Measurements from ENCODE around the gene KLK12.
"Not testable (repeated sequence)": the region's sequence is repeated elsewhere in the genome, so short reads cannot be mapped to it uniquely, and the experiment has no call there.

Gene KLK12

GRCh38 chr19:51015691-51016267 is 19.0 kb downstream of the KLK12 start:
- DNase-seq (ENCODE audit: low spot score), result no peak

GRCh38 chr19:51014242-51014641 is 20.6 kb downstream of the KLK12 start:
- DNase-seq (ENCODE audit: low spot score), result no peak

- DNase-seq (ENCODE audit: low spot score), result no peak
Observed at GRCh38 chr19:51012661-51013190, 22.1 kb downstream of the KLK12 start.

- DNase-seq (ENCODE audit: low spot score), result no peak
Observed at GRCh38 chr19:51010066-51010795, 24.6 kb downstream of the KLK12 start.

GRCh38 chr19:51009061-51009891 is 25.5 kb downstream of the KLK12 start:
- no peak for DNase-seq (ENCODE audit: low spot score)

- no peak for DNase-seq (ENCODE audit: low spot score)
Observed at GRCh38 chr19:51007488-51007887, 27.3 kb downstream of the KLK12 start.

GRCh38 chr19:51006406-51006805 is 28.4 kb downstream of the KLK12 start:
- no peak for DNase-seq (ENCODE audit: low spot score)

GRCh38 chr19:51005248-51005647 is 29.6 kb downstream of the KLK12 start:
- DNase-seq (ENCODE audit: low spot score), result no peak

- DNase-seq (ENCODE audit: low spot score), result no peak
Observed at GRCh38 chr19:51003316-51003715, 31.5 kb downstream of the KLK12 start.

GRCh38 chr19:51002542-51003311 is 32.1 kb downstream of the KLK12 start:
- peak; percentile 89 for DNase-seq (ENCODE audit: low spot score)

- no peak for DNase-seq (ENCODE audit: low spot score)
Observed at GRCh38 chr19:51002089-51002532, 32.7 kb downstream of the KLK12 start.

- no peak for DNase-seq (ENCODE audit: low spot score)
Observed at GRCh38 chr19:51001515-51001914, 33.3 kb downstream of the KLK12 start, which contains the start of gene KLK8. Gene KLK8, minus strand, starts transcription at chr19:51001604. Its CDS starts 437 bp downstream, at chr19:51001167.

GRCh38 chr19:51000981-51001380 is 33.8 kb downstream of the KLK12 start:
- DNase-seq (ENCODE audit: low spot score), result peak; percentile 72

- no peak for DNase-seq (ENCODE audit: low spot score)
Observed at GRCh38 chr19:51000426-51000825, 34.4 kb downstream of the KLK12 start.

GRCh38 chr19:50998686-50999085 is 36.1 kb downstream of the KLK12 start:
- no peak for DNase-seq (ENCODE audit: low spot score)

GRCh38 chr19:50998061-50998460 is 36.7 kb downstream of the KLK12 start:
- DNase-seq (ENCODE audit: low spot score), result no peak

- peak; percentile 39 for DNase-seq (ENCODE audit: low spot score)
Observed at GRCh38 chr19:50994129-50994528, 40.7 kb downstream of the KLK12 start.

GRCh38 chr19:50992666-50993035 is 42.2 kb downstream of the KLK12 start:
- no peak for DNase-seq (ENCODE audit: low spot score)

- not testable (repeated sequence) for DNase-seq (ENCODE audit: low spot score)
Observed at GRCh38 chr19:50984416-50984815, 50.4 kb downstream of the KLK12 start.

- peak; percentile 51 for DNase-seq (ENCODE audit: low spot score)
Observed at GRCh38 chr19:50983625-50984292, 51.0 kb downstream of the KLK12 start, which contains the start of gene KLK7. Gene KLK7, minus strand, starts transcription at chr19:50983917. Its CDS starts 1,518 bp downstream, at chr19:50982399.

- no peak for DNase-seq (ENCODE audit: low spot score)
Observed at GRCh38 chr19:50982186-50982585, 52.6 kb downstream of the KLK12 start.

All from iPS-NIHi11 (cell line).